Activated CD4-positive, alpha-beta memory T cell treated with anti-CD3 and anti-CD28 coated beads for 36 hours (primary cell): ENCODE results near the gene LRRC3. TPM values are rescaled to one million over a fixed set of nuclear protein-coding genes. Genes with fewer than 3 reads are reported as not detected.

Experiments used
- CTCF ChIA-PET: fragments of 350-600 bp; sonication (Branson Sonifier 250); formaldehyde crosslinking; loops from one replicate; lab custom pipeline; 2021; ENCODE audit warnings: antibody characterized with exemption, inconsistent platforms; lab: Charles Lee
- POLR2A ChIA-PET: fragments of 350-600 bp; sonication (Branson Sonifier 250); formaldehyde crosslinking; loops from one replicate; lab custom pipeline; 2021; ENCODE audit warnings: antibody characterized with exemption; lab: Charles Lee
- DNase-seq: peaks from one replicate; pipeline ENCODE4 v3.0.0-alpha.2; 2020
- H3K27ac Mint-ChIP-seq: one replicate; pipeline ENCODE4 v1.8.0; 2021; ENCODE audit warnings: mixed read lengths
- H3K27me3 Mint-ChIP-seq: one replicate; pipeline ENCODE4 v1.8.0; 2021; ENCODE audit warnings: mixed read lengths
- H3K36me3 Mint-ChIP-seq: one replicate; pipeline ENCODE4 v1.8.0; 2021; ENCODE audit warnings: mixed read lengths
- H3K4me1 Mint-ChIP-seq: one replicate; pipeline ENCODE4 v1.8.0; 2021; ENCODE audit warnings: low read depth, mixed read lengths
- H3K4me3 Mint-ChIP-seq: one replicate; pipeline ENCODE4 v1.8.0; 2021; ENCODE audit warnings: mild to moderate bottlenecking, mixed read lengths
- H3K9me3 Mint-ChIP-seq: one replicate; pipeline ENCODE4 v1.8.0; 2021; ENCODE audit warnings: mixed read lengths
- intact Hi-C: fragments of 100-400 bp; cut with micrococcal nuclease; formaldehyde crosslinking; loops from one replicate; pipeline ENCODE4 v1.15.1; 2023
- total RNA-seq, 2 experiments: library from RNA; stranded (reverse); gene quantifications; one replicate each; pipeline ENCODE4 v1.2.3, GENCODE V29; 2021

Gene LRRC3
- total RNA-seq, 2 experiments from 2014 or later, result 2.6 to 2.8 TPM

GRCh38 chr21:44418108-44418875, 37.0 kb upstream of the LRRC3 start:
- no peaks in the 10 kb centered on the region for H3K4me1 Mint-ChIP-seq
- intact Hi-C loops, result no loop called here
- no peak overlapping the region for H3K4me3 Mint-ChIP-seq
- ChIA-PET CTCF (no interaction called here), POLR2A (no interaction called here)
- DNase-seq, result no peak
- H3K27ac Mint-ChIP-seq, result no peak overlapping the region
- H3K27me3 Mint-ChIP-seq, result no peaks in the 10 kb centered on the region
- H3K36me3 Mint-ChIP-seq, result no peaks in the 10 kb centered on the region
- peaks cover 5% of the 10 kb centered on the region for H3K9me3 Mint-ChIP-seq

- DNase-seq, result no peak
- Mint-ChIP-seq H3K36me3 (no peaks in the 10 kb centered on the region), H3K4me3 (no peak overlapping the region), H3K27me3 (no peaks in the 10 kb centered on the region), H3K27ac (no peak overlapping the region), H3K9me3 (peaks cover 5% of the 10 kb centered on the region), H3K4me1 (no peaks in the 10 kb centered on the region)
- POLR2A ChIA-PET, result no interaction called here
- CTCF ChIA-PET, result no interaction called here
- intact Hi-C loops, result no loop called here
Observed at GRCh38 chr21:44418876-44419230, 36.5 kb upstream of the LRRC3 start.

GRCh38 chr21:44419679-44420078, 35.6 kb upstream of the LRRC3 start:
- Mint-ChIP-seq H3K4me3 (no peak overlapping the region), H3K4me1 (no peaks in the 10 kb centered on the region), H3K27me3 (no peaks in the 10 kb centered on the region), H3K9me3 (peaks cover 5% of the 10 kb centered on the region), H3K27ac (no peak overlapping the region), H3K36me3 (no peaks in the 10 kb centered on the region)
- DNase-seq, result no peak
- intact Hi-C loops, result no loop called here
- POLR2A ChIA-PET, result no interaction called here
- CTCF ChIA-PET, result no interaction called here

GRCh38 chr21:44420416-44421205, 34.7 kb upstream of the LRRC3 start:
- intact Hi-C loops, result no loop called here
- POLR2A ChIA-PET, result no interaction called here
- H3K27ac Mint-ChIP-seq, result no peak overlapping the region
- H3K9me3 Mint-ChIP-seq, result peaks cover 5% of the 10 kb centered on the region
- no peak for DNase-seq
- no peaks in the 10 kb centered on the region for H3K27me3 Mint-ChIP-seq
- no peaks in the 10 kb centered on the region for H3K36me3 Mint-ChIP-seq
- no peak overlapping the region for H3K4me3 Mint-ChIP-seq
- no peaks in the 10 kb centered on the region for H3K4me1 Mint-ChIP-seq
- CTCF ChIA-PET, result no interaction called here

- H3K27ac Mint-ChIP-seq, result no peak overlapping the region
- POLR2A ChIA-PET, result no interaction called here
- H3K4me1 Mint-ChIP-seq, result no peaks in the 10 kb centered on the region
- peaks cover 5% of the 10 kb centered on the region for H3K9me3 Mint-ChIP-seq
- H3K36me3 Mint-ChIP-seq, result no peaks in the 10 kb centered on the region
- intact Hi-C loops, result no loop called here
- CTCF ChIA-PET, result no interaction called here
- no peak for DNase-seq
- no peaks in the 10 kb centered on the region for H3K27me3 Mint-ChIP-seq
- no peak overlapping the region for H3K4me3 Mint-ChIP-seq
Observed at GRCh38 chr21:44421901-44422840, 33.1 kb upstream of the LRRC3 start.

- no peak for DNase-seq
- no peaks in the 10 kb centered on the region for H3K36me3 Mint-ChIP-seq
- H3K27me3 Mint-ChIP-seq, result no peaks in the 10 kb centered on the region
- H3K4me1 Mint-ChIP-seq, result no peaks in the 10 kb centered on the region
- ChIA-PET CTCF (no interaction called here), POLR2A (no interaction called here)
- intact Hi-C loops, result no loop called here
- no peak overlapping the region for H3K27ac Mint-ChIP-seq
- H3K4me3 Mint-ChIP-seq, result no peak overlapping the region
- peaks cover 5% of the 10 kb centered on the region for H3K9me3 Mint-ChIP-seq
Observed at GRCh38 chr21:44423312-44423821, 31.9 kb upstream of the LRRC3 start.

- intact Hi-C loops, result no loop called here
- Mint-ChIP-seq H3K4me3 (no peak overlapping the region), H3K4me1 (no peaks in the 10 kb centered on the region), H3K36me3 (no peaks in the 10 kb centered on the region), H3K27ac (no peak overlapping the region), H3K9me3 (peaks cover 7% of the 10 kb centered on the region), H3K27me3 (no peaks in the 10 kb centered on the region)
- no peak for DNase-seq
- POLR2A ChIA-PET, result no interaction called here
- CTCF ChIA-PET, result no interaction called here
Observed at GRCh38 chr21:44423941-44424607, 31.2 kb upstream of the LRRC3 start.

GRCh38 chr21:44424608-44425306, 30.6 kb upstream of the LRRC3 start:
- H3K9me3 Mint-ChIP-seq, result peaks cover 5% of the 10 kb centered on the region
- no peaks in the 10 kb centered on the region for H3K36me3 Mint-ChIP-seq
- intact Hi-C loops, result no loop called here
- H3K4me1 Mint-ChIP-seq, result no peaks in the 10 kb centered on the region
- ChIA-PET POLR2A (no interaction called here), CTCF (no interaction called here)
- no peaks in the 10 kb centered on the region for H3K27me3 Mint-ChIP-seq
- no peak overlapping the region for H3K4me3 Mint-ChIP-seq
- no peak for DNase-seq
- H3K27ac Mint-ChIP-seq, result no peak overlapping the region

- no peak for DNase-seq
- intact Hi-C loops, result no loop called here
- ChIA-PET CTCF (no interaction called here), POLR2A (no interaction called here)
- H3K27ac Mint-ChIP-seq, result no peak overlapping the region
- H3K36me3 Mint-ChIP-seq, result no peaks in the 10 kb centered on the region
- no peaks in the 10 kb centered on the region for H3K4me1 Mint-ChIP-seq
- no peak overlapping the region for H3K4me3 Mint-ChIP-seq
- no peaks in the 10 kb centered on the region for H3K27me3 Mint-ChIP-seq
- peaks cover 9% of the 10 kb centered on the region for H3K9me3 Mint-ChIP-seq
Observed at GRCh38 chr21:44425307-44425894, 29.9 kb upstream of the LRRC3 start.

- no peaks in the 10 kb centered on the region for H3K27me3 Mint-ChIP-seq
- intact Hi-C loops, result no loop called here
- H3K4me3 Mint-ChIP-seq, result no peak overlapping the region
- ChIA-PET POLR2A (no interaction called here), CTCF (no interaction called here)
- H3K27ac Mint-ChIP-seq, result no peak overlapping the region
- H3K36me3 Mint-ChIP-seq, result no peaks in the 10 kb centered on the region
- H3K4me1 Mint-ChIP-seq, result no peaks in the 10 kb centered on the region
- peaks cover 12% of the 10 kb centered on the region for H3K9me3 Mint-ChIP-seq
- DNase-seq, result no peak
Observed at GRCh38 chr21:44425895-44426662, 29.2 kb upstream of the LRRC3 start.
